Thymus (tissue), 11 donors: ENCODE measurements around the gene SETD2. TPM values are rescaled to one million over a fixed set of nuclear protein-coding genes. Genes with fewer than 3 reads are reported as not detected.

Experiments
- DNase-seq, 9 donors: peaks; one replicate each; pipeline ENCODE4 v3.0.0-alpha.2; 2013; ENCODE audit warnings: low spot score in 9 of 9, low read depth in 6 of 9, missing footprints in 1 of 9
- H3K27ac ChIP-seq, 2 donors: one replicate each; pipeline ENCODE4 v1.5.1; 2013; ENCODE audit warnings: control low read depth in 1 of 2, low read depth in 1 of 2, low read length in 1 of 2, mild to moderate bottlenecking in 1 of 2, moderate library complexity in 1 of 2
- H3K27me3 ChIP-seq, 2 donors: one replicate each; pipeline ENCODE4 v1.5.1; 2013; ENCODE audit warnings: low read length in 1 of 2; ENCODE audit not compliant: control insufficient read depth in 2 of 2, insufficient read depth in 1 of 2
- H3K36me3 ChIP-seq, 2 donors: one replicate each; pipeline ENCODE4 v1.5.1; 2013; ENCODE audit warnings: low read length in 1 of 2, mild to moderate bottlenecking in 1 of 2, moderate library complexity in 1 of 2; ENCODE audit not compliant: control insufficient read depth in 2 of 2, insufficient read depth in 2 of 2
- H3K4me1 ChIP-seq, 2 donors: one replicate each; pipeline ENCODE4 v1.5.1; 2013; ENCODE audit warnings: low read length in 2 of 2; ENCODE audit not compliant: control insufficient read depth in 2 of 2, insufficient read depth in 2 of 2
- H3K4me3 ChIP-seq, 2 donors: one replicate each; pipeline ENCODE4 v1.5.1; 2013; ENCODE audit warnings: low read length in 2 of 2, control low read depth in 1 of 2, mild to moderate bottlenecking in 1 of 2
- H3K9me3 ChIP-seq, 2 donors: one replicate each; pipeline ENCODE4 v1.5.1; 2013; ENCODE audit warnings: low read length in 1 of 2, mild to moderate bottlenecking in 1 of 2; ENCODE audit not compliant: control insufficient read depth in 2 of 2, insufficient read depth in 1 of 2
- WGBS: extraction: QIAGEN DNeasy Blood & Tissue Kit; methylation state at CpG from one replicate; pipeline ENCODE4 v1.1.7; 2013; 5-methylcytosine and 5-hydroxymethylcytosine counted together
- polyA plus RNA-seq: library from polyadenylated mRNA; stranded (reverse); fragments of 200-250 nt; gene quantifications from one replicate; pipeline ENCODE4 v1.2.3, GENCODE V29; 2013
- total RNA-seq: library from RNA; stranded (reverse); fragments of 120-200 nt; gene quantifications from one replicate; pipeline ENCODE4 v1.2.4, GENCODE V29; 2013
- donor health status: healthy.

SETD2 gene
- total and polyA plus RNA-seq, 2 donors, result 20.5 to 33.7 TPM

DNA sequence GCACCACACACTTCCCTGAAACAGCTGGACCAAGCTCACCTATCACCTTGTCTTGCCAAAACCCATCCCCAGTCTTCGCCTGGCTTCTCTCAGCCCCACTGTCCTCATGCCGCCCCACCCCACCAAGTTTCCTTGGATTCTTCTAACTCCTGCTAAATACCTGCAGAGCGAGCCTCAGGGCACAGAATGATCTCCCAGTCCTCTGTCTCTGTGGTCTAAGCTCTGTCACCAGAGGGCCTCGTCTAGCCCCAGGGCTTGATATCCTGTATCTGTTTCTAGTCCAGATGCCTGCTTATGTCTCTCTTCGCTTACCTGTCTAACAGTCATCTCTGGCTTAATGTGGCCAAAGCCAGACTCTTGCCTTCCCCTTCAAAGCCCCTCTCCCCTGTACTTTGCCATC lies 197.1 kb downstream of the SETD2 start:
- no peak for DNase-seq
- H3K36me3 ChIP-seq, result peaks cover 21 to 60% of the 10 kb centered on the region in 2 donors
- H3K9me3 ChIP-seq, result no peaks in the 10 kb centered on the region
- no peaks in the 10 kb centered on the region for H3K27me3 ChIP-seq
- no peak overlapping the region for H3K27ac ChIP-seq
- H3K4me1 ChIP-seq, result peaks cover 5 to 52% of the 10 kb centered on the region in 2 donors
- WGBS, result 83% methylated on average over 5 of the region's 5 CpGs
- no peak overlapping the region for H3K4me3 ChIP-seq

Other genes with a start within 250 kb of the SETD2 start
- gene CCDC12, start 187.4 kb downstream of the SETD2 start, total RNA-seq, result 47.4 TPM
- gene CCDC12, start 187.4 kb downstream of the SETD2 start, polyA plus RNA-seq, result 83.9 TPM
- gene NBEAL2, start 184.4 kb downstream of the SETD2 start, total RNA-seq, result 15.3 TPM
- 83.6 TPM for gene NBEAL2, start 184.4 kb downstream of the SETD2 start, polyA plus RNA-seq
- gene KIF9, start 118.7 kb upstream of the SETD2 start, total RNA-seq, result 3.0 TPM
- gene KIF9, start 118.7 kb upstream of the SETD2 start, polyA plus RNA-seq, result 6.4 TPM
- gene KLHL18, start 118.8 kb upstream of the SETD2 start, total RNA-seq, result 8.0 TPM
- gene KLHL18, start 118.8 kb upstream of the SETD2 start, polyA plus RNA-seq, result 11.5 TPM
- gene PTPN23, start 216.9 kb upstream of the SETD2 start, total RNA-seq, result 4.3 TPM
- 17.3 TPM for gene PTPN23, start 216.9 kb upstream of the SETD2 start, polyA plus RNA-seq